GM19372 (cell line): Measurements from ENCODE around the gene DST.
"Not testable (repeated sequence)": the region's sequence is repeated elsewhere in the genome, so short reads cannot be mapped to it uniquely, and the experiment has no call there.

ENCODE experiments used
- ATAC-seq: cut with Tn5 transposase; IDR thresholded peaks from one replicate; pipeline ENCODE4 v1.9.1; 2021; ENCODE audit warnings: mild to moderate bottlenecking, low read depth, moderate library complexity; ENCODE audit not compliant: unreplicated experiment

Gene DST

DNA sequence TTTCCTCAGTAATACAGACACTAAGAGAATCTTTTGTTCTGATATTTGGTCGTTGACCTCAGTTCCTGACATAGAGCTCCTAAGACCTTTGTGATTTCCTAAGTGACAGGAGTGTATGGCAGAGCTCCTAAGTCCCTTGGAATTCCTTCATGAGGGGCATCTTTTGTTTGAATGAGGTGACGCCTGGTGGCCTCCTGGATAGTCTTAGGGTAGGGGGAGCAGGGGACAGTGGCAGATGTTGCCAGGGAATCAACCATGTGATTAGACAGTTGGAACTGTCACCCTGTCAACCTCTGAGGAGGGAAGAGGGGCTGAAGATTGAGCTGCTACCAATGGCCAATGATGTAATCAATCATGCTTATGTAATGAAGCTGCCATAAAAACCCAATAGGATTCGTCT, 67.0 kb downstream of the DST start:
- ATAC-seq: no peak

DNA sequence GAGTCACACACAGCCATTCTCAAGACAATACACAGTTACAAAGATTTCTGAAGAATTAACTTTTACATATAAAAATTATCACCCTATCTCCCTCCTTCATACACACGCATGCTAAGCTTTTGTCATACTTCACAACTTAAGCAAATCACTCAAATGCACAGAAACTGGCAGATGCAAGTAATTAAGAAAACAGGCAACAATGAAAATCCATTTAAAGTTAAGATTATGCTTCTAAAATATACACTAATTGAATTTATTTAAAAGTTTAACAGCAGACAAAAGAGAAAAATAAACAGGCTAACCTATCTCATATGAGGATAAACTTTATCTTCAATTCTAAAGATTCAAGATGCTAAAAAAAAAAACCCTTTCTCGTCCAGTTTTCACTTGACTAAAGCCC, 68.4 kb downstream of the DST start:
- ATAC-seq: no peak

DNA sequence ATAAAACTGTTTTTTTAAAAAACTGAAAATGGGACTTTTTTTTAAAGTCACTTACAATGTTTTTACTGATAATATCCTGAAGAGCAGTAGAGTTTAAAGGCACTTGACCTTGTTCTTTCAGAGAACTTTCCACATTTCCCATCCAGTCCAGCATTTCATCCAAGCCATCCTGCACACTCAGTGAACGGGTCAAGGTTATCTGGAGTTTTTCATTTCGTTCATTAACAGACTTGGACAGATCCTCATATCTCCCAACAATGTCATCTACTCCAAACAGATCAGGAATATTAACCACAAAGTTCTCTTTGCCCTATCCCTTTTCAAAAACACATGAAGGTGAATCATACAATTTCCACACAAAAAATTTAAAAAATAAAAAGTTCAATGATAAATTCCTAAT, 69.1 kb downstream of the DST start:
- no peak for ATAC-seq

DNA sequence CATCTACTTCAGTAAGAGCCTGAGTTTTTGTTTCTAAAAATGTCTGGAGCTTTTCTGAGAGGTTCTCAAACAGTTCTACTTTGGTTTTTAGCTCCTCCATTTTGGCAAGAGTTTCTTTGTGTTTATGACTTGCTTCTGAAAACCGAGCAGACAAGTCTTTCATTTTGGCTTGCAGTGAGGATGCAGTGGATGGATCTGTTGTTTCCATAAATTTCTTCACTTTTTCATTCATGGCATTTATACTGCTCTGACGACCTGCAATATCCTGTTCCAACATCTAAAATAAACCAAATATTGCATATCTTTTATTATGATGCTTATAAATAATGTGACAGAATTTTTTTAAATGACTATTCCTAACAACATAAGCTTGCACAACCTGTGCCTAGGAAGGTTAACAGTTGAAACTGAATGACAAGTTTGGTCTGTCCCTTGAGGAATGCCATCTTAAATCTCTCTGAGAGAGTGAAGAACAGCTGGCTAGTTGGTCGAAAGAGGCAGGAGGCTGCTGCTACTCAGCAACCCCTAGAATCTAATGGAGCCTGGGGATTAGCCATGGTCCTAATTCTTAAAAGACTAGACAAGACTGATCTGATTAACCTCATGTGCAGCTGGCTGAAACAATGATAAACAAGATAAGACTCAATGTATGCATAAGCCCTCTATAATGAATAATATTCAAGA, 69.8 kb downstream of the DST start:
- no peak for ATAC-seq

DNA sequence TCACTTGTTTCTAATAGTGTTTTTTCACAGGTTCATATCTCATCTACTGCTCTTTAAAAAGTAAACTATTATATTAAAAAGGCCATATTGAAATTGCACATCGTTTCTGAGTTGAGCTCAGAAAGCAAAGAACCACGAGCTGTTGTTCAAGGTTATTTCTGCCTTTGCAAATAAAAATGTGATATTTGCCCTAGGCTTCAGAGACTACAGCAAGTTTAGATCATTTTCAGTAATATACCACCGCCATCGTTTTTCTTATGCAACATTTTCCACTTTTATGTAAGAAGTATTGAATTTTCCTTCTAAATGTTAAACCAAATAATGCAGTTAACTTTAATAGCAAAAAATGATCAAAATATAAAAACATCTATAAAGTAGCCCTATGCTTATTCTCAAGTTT, 71.1 kb downstream of the DST start:
- no peak for ATAC-seq

DNA sequence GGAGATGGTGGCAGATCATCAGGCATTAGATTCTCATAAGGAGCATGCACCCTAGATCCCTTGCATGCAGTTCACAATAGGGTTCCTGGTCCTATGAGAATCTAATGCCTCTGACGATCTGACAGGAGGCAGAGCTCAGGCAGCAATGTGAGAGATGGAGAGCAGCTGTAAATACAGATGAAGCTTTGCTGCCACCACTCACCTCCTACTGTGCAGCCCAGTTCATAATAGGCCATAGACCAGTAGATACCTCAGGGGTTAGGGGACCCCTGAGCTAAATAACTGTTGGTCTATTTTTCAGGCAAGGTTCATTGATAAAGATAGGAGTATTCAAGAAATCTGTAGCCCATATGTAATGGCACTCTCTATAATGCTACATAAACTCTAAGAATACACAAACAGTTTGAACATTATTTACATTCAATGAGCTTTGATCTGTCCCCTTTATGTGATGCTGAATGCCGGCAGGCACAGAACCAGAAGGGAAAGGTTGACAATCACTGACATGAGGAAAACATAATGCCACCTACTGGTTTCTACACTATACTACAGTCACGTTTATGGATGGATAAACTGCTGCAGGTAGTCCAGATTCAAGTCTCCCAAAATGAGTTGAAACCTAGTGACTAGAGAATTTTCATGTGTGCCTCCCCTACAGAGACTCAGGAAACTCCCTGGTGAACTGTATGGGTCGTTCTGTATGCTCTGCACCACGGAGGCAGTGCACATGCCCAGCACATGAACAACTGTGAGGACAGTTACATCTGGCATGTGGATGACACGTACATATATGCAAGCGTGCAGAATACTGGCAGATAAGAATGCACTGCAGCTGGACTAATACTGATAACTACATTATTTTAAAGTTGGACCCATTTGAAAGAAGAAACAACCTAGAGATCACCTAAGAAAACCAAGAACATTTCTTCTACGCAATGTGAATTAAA, 72.0 kb downstream of the DST start:
- ATAC-seq: peak; percentile 80

DNA sequence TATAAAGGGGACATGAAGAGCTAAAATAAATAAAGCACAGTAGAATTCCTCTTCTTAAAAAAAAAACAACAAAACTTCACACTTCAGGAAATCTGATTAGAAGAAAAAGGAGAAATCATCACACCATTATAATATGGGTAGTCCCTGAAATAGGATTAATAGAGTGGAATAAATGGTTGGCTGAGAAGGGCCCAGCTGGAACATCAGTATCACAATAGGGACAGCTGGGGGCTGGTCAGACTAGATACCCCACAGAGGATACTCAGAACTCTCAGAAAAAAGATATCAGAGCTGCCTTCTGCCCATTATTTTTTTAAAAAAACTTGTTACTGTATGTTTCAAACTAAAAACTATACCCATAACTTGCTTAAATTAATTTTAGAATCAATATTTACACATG, 75.2 kb downstream of the DST start:
- ATAC-seq: no peak

DNA sequence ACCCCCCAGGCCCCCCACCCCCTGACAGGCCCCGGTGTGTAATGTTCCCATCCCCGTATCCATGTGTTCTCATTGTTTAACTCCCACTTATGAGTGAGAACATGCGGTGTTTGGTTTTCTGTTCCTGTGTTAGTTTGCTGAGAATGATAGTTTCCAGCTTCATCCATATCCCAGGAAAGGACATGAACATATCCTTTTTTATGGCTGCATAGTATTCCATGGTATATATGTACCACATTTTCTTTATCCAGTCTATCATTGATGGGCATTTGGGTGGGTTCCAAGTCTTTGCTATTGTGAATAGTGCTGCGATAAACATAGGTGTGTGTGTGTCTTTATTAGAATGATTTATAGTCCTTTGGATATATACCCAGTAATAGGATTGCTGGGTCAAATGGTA, 80.0 kb downstream of the DST start:
- ATAC-seq: not testable (repeated sequence)

DNA sequence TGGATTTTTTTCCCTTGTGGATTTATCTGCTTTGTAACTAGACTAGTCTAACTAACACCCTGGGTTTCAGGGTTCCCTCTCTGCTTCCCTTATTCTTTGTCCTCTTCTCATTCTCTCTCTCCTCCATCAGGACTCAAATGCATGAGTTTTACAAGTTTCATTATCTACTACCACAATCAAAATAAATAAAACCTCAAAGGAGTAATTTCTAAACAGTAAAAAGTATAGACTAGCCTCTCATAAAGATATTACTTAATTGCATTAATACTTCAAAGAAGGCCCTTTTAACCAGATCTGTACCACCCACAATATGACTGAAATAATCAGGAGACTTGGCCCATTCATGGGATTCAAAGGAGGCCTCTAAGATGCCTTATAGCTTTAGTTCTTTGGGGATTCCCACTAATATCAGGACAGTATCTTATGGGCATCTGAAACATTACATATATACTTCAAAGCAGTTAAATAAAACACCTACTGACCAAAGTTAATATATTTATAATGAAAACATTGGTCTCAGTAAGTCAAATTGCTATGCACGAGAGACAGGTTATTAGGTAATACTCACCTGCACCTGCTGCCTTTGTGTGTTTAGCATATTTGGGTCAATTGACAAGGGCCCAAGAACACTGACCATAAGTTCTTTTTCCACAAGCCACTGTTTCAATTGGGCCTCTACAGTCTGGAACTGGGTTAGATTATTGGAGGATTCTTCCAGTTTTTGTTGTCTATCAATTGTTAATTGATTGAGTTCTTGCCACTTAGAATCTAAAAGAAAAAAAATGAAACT, 85.7 kb downstream of the DST start:
- no peak for ATAC-seq

DNA sequence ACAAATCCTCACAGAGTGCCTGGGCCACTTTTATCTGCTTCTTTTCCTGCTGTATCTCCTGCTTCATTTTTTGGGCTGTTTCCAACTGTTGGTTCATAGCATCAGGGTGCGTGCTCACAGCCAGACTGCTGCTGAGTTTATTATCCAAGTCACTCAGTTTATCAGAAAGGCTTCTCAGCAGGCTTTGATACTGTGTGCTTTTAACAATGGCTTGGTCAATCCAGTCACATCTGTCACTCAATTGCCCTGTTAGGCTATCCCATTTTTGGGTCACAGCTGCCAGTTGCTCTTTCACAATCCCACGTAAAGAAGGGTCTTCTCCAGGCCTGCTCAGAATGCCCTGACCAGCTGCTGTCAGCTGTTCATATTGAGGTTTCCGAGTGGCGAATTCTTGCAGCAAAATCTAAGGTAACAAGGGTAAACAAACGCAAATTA, 87.2 kb downstream of the DST start:
- no peak for ATAC-seq

DNA sequence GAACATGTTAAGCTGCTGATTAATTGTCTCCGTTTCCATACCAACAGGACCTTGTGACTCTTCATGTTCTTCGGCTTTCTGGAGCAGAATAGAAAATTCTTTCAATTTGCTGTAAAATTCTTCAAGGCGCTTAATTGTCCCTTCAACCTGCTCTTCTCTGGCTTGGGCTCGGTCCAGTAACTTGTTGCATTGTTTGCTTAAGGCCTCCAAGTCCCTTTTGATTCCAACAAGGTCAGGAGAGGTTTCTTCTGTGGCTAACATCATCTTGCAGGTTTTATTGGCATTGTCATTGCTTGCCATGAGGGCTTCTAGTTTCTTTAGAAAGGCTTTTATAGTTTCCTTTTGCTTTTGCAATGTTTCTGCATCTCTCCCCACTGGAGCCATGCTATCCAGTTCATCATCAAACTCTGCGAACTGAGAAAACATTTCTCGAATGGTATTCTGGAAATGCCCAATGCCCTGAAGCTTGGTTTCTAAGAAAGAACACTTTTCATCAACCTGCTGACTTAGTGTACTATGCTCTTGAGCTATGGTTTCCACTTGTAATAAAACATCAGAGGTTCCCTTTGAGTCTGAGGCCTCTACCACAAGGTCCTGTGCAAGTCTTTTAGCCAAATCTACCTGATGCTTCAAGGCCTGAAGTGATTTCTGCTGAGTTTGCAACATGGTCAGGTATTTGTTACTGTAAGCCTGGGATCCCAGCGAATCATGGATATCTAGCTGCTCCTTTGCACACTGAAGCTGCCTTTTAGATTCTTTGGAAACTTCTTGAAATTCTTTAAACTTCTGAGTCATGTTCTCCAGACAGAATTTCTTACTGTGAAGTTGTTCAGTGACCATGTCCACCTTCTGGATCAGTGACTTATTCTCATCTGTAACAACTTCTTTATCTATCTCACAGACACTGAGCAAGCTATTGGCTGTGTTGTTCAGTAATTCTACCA, 90.2 kb downstream of the DST start:
- no peak for ATAC-seq

DNA sequence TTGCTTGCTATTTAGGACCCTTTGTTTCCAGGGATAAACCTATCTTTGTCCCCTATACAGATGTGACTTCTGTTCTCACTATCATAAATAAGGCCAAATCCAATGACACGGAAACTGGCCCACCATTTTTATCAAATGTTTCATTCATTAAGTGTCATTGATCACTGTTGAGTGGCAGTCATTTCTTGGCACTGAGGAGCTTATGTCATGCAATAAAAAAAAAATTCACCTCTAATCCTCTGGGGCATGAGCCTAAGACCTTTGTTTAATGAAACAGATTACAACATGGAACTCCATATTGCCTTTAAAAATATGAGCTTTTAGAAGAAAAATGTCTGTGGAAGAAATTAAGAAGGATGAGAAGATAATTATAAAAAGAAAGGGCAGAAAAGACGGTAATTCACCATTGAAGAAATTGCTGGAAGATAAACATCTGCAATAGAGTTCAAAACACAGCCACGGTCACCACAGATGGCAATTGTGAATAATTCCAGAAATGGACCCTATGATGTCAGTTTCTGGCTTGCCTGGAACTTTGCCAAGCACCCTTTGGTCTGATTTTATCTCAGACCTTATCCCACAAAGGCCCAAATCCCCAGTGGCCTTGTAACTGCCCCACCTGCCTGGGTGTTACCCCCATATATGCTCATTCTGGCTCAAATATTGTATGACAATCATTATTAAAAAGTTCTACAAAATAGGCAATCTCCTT, 91.1 kb downstream of the DST start:
- no peak for ATAC-seq

DNA sequence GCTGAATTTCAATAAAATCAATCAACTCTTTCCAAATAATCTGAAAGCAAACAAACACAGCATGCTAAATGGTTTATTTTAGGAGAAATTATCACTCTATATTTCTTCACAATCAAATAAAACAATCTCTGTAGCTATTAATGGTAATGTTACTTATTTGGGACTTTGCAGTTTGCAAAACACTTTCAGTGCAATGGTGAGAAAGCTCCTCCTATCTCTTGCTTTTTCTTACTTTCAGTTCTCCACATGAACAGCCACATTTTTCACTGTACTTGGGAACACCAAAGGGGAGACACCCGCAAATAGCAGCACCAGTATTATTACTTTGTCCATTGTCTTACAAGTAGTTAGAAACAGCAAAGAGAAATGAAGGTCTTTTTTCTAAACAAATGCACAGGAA, 92.4 kb downstream of the DST start:
- ATAC-seq: no peak

DNA sequence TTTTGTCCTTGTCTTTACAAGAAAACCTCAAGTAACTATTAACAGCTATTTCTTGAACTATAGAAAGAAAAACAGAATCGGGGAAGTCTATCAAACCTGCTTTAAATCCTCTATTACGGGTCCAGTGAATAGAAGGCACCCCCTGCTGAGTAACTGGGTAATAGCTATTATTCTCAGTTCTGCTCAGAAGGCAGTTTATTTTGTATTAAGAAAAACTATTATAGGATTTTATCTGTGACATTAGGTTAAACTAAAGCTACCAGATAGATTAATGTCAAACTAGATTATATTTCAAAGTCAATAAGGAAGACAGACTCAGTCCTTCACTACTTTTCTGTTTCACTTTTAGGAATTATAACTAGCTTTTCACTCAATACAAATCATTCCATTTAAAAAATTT, 93.7 kb downstream of the DST start:
- ATAC-seq: no peak

DNA sequence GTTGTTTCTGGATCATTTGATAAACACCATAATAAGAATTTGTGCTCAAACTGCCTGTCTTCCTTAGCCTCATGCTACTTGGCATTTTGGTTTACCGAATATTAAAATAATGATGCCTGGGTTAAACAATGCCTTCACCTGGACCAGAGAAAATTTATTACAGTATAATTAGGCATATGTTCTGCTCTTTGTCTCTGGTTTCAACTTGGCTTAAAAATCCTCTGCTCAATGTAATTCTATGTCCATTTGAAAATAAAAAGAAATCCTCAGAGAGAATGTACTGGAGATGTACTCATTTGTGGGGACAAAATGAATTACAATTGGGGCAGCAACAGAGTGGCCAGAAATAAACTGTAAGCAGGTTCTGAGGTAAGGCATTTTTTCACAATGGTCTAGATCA, 95.0 kb downstream of the DST start:
- no peak for ATAC-seq

DNA sequence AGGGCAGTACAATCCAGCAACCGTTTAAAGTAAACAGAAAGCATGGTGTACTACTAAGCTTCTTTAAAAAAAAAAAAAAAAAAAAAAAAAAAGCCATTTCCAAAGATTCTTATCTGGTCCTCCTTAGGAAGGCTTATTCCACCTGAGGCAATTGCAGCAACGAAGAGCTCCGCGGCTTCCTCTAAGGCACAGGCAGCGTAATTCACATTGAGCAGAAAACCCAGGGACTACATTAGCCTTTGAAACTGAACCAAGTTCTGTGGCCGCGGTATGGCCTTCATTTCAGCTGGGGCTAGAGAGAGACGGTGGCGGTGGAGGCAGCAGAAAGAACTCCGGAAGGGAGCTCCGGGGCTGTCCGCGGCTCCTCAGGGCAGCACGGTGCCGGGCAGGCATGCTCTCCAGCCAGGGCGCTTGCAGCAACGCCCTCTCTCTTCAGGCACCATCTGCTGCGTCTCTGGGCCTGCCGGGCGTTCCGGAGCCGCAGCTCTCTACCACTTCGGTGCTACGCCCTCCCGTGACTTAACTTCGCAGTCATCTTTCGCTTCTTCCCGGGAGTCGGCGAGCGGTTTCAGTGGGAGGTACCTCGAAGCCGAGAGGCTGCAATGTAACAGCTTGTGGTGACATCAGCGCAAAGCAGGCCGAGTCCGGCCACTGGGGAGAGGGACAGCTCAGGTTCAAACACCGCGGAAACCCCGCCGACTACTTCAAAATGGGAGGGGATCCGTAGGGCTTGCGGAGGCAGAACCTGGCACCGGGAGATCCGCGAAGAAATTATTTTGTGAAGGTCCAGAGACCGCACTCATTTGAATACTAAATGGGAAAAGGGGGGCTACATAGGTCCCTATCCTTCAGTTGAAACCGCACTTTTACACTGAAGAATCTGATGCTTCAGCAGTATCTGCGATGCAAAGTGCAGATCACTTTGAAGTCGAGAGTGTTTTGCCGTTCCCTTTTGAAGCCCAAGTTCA, 100.0 kb downstream of the DST start:
- peak; percentile 93 for ATAC-seq

DNA sequence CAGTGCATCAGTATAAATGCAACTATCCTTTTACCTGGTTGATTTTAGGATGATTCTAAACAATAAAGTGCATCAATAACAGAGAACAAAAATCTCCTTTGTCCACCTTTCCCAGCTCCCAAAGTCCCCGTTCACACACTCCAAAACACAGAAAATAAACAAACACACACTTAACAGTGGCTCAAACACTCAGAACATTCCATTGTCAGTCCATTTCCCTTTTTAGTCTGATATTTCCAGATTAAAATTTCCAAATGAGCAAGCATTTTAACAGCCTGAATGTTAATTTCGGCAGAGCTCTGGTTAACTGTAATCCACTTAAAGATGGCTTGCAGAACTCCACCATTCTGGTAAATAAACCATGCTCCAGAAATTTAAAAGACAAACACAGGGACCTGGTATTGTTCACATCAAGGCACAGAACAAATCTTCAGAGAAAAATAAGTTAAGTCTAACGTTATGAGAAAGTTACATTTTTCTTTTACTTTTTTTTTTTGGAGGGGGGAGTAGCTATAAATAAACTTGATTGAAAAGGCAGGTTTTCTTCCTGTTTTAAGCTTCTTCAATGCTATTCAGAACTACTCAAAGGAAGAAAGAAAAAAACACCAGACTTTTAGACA, 100.8 kb downstream of the DST start:
- no peak for ATAC-seq
